ENCODE data around the gene APMAP. TPM values are rescaled to one million over a fixed set of nuclear protein-coding genes. Genes with fewer than 3 reads are reported as not detected.
"Not testable (repeated sequence)": the region's sequence is repeated elsewhere in the genome, so short reads cannot be mapped to it uniquely, and the experiment has no call there.

The APMAP gene
- total and polyA plus RNA-seq, 2 experiments from 2014 or later, result 50.4 to 90.2 TPM

DNA sequence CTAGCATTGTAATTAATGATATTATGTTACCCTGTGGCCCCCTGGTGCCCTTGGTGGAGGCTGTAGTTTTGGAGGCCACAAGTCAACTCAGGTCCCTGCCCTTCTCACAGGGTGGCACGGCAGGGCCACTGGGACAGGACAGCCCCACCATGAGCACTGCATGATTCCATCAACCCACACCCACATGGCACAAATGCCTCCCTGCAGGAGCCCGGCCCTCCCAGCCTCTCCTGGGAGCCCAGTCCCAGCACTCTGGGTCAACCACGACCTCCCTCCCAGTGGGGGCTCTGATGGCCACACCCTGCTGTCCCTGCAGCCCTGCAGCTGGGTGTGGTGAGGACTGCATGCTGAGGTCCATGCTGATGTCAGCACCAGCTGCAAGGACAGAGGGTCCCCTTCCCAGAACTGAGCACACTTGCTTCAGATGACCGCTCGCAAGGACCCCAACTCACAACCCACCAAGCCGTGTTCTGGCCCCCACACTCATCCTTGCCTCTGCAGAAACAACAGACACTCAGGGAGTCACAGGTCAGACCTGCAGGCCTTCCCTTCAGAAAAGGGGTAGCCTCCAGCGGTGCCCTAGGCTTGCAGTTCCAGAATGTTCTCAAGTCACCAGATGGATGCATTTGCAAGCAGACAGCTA, 59.2 kb downstream of the APMAP start:
- H3K36me3 ChIP-seq, result no peaks in the 10 kb centered on the region
- H3K27ac ChIP-seq, result no peak overlapping the region
- no peak for DNase-seq (ENCODE audit: low read depth in 1 of 2, low spot score in 1 of 2)
- no peaks in the 10 kb centered on the region for H3K9me3 ChIP-seq (ENCODE audit: low read depth)
- no peak overlapping the region for H3K4me3 ChIP-seq
- no peak for TF ChIP-seq CTCF (IDR thresholded peaks at IDR 0.05; ENCODE audit: low read depth, low read length)
- H3K27me3 ChIP-seq, result no peaks in the 10 kb centered on the region
- H3K4me1 ChIP-seq (ENCODE audit: low read depth), result no peaks in the 10 kb centered on the region

DNA sequence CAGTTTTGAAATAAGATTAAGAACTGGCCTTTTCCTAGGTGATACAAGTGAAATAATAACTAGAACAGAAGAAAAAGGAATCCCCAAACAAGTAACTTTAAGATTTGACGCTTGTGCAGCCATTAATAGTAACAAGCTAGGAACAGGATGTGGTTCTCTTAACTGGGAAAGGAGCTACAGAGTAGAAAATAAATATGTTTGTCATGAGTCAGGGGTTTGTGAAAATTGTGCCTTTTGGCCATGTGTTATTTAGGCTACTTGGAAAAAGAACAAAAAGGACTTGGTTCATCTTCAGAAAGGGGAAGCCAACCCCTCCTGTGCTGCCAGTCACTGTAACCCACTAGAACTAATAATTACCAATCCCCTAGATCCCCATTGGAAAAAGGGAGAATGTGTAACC, 60.7 kb downstream of the APMAP start:
- H3K4me1 ChIP-seq (ENCODE audit: low read depth); H3K27me3 ChIP-seq; H3K27ac ChIP-seq; H3K4me3 ChIP-seq; DNase-seq (ENCODE audit: low read depth in 1 of 2, low spot score in 1 of 2); H3K9me3 ChIP-seq (ENCODE audit: low read depth); H3K36me3 ChIP-seq: not testable (repeated sequence)

- H3K4me3 ChIP-seq; DNase-seq (ENCODE audit: low read depth in 1 of 2, low spot score in 1 of 2); H3K36me3 ChIP-seq; H3K9me3 ChIP-seq (ENCODE audit: low read depth); H3K27me3 ChIP-seq; H3K4me1 ChIP-seq (ENCODE audit: low read depth); H3K27ac ChIP-seq: not testable (repeated sequence)
- peak; percentile 36 for TF ChIP-seq CTCF (IDR thresholded peaks at IDR 0.05; ENCODE audit: low read depth, low read length)
Observed at GRCh38 chr20:24930724-24931688, 61.5 kb downstream of the APMAP start.

- not testable (repeated sequence) for H3K9me3 ChIP-seq (ENCODE audit: low read depth); H3K27ac ChIP-seq; H3K27me3 ChIP-seq; H3K4me3 ChIP-seq; H3K4me1 ChIP-seq (ENCODE audit: low read depth); DNase-seq (ENCODE audit: low read depth in 1 of 2, low spot score in 1 of 2); H3K36me3 ChIP-seq
Observed at GRCh38 chr20:24929867-24930723, 62.5 kb downstream of the APMAP start.

GRCh38 chr20:24929259-24929658, 63.3 kb downstream of the APMAP start:
- not testable (repeated sequence) for H3K27ac ChIP-seq; H3K9me3 ChIP-seq (ENCODE audit: low read depth); H3K27me3 ChIP-seq; H3K36me3 ChIP-seq; H3K4me1 ChIP-seq (ENCODE audit: low read depth); H3K4me3 ChIP-seq; DNase-seq (ENCODE audit: low read depth in 1 of 2, low spot score in 1 of 2)

DNA sequence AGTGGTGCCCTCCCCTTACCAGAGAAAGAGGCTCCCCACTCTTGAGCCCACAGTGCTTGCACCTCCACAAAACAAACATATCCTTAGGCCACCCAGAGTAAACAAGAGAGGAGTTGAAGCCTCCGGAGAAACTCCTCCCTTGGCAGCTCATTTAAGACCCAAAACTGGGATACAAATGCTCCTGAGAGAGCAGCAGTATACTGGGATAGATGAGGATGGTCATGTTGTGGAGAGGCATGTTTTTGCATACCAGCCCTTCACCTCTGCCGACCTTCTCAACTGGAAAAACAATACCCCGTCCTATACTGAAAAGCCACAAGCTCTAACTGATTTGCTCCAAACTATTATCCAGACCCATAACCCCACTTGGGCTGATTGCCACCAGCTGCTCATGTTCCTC, 71.8 kb downstream of the APMAP start:
- H3K27ac ChIP-seq; H3K36me3 ChIP-seq; DNase-seq (ENCODE audit: low read depth in 1 of 2, low spot score in 1 of 2); H3K9me3 ChIP-seq (ENCODE audit: low read depth); H3K27me3 ChIP-seq; H3K4me3 ChIP-seq; H3K4me1 ChIP-seq (ENCODE audit: low read depth): not testable (repeated sequence)

DNA sequence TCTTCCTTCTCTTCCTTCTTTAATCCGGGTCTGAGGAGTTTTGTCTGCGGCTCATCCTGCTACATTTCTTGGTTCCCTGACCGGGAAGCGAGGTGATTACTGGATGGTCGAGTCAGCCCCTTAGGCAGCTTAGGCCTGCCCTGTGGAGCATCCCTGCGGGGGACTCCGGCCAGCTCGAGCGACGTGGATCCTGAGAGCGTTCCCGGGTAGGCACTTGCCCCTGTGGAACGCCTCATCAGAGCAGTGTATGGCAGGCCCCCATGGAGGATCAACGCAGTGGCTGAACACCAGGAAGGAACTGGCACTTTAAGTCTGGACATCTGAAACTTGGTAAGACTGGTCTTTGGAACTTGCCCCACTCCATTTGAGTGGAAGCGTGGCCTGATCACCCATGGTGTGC, 72.9 kb downstream of the APMAP start:
- not testable (repeated sequence) for H3K4me1 ChIP-seq (ENCODE audit: low read depth); H3K27ac ChIP-seq; DNase-seq (ENCODE audit: low read depth in 1 of 2, low spot score in 1 of 2); H3K9me3 ChIP-seq (ENCODE audit: low read depth); H3K27me3 ChIP-seq; H3K36me3 ChIP-seq; H3K4me3 ChIP-seq
